HepG2 (cell line): ENCODE measurements around the gene HEPHL1. TPM values are rescaled to one million over a fixed set of nuclear protein-coding genes. Genes with fewer than 3 reads are reported as not detected.

Experiments used
- CREB1 ChIP-seq, 2 experiments: fragments of 450-650 bp in 1 of 2; IDR thresholded peaks; 2 replicates each; pipeline ENCODE4 v1.6.1; 2016 to 2017; ENCODE audit warnings: control low read depth in 1 of 2, mild to moderate bottlenecking in 1 of 2, missing compliant biosample characterization in 1 of 2, missing genetic modification characterization in 1 of 2
- EHMT2 ChIP-seq: fragments of 200-600 bp; sonication (generic); IDR thresholded peaks from 2 replicates; pipeline ENCODE4 v1.7.0; 2017; ENCODE audit warnings: antibody characterized with exemption, low read depth, low read length, borderline replicate concordance
- FOSL1 ChIP-seq: sonication (generic); formaldehyde crosslinking; IDR thresholded peaks from 2 replicates; pipeline ENCODE4 v1.9.0; 2021; ENCODE audit warnings: missing genetic modification reagents, borderline replicate concordance
- FOSL2 ChIP-seq: sonication (generic); formaldehyde crosslinking; IDR thresholded peaks from 2 replicates; pipeline ENCODE4 v1.4.0; 2020; ENCODE audit warnings: missing genetic modification reagents
- HCFC1 ChIP-seq: fragments of 150-350 bp; IDR thresholded peaks from 2 replicates; pipeline ENCODE4 v1.6.1; 2014; ENCODE audit warnings: low read depth, low read length
- JUND ChIP-seq: sonication (generic); formaldehyde crosslinking; IDR thresholded peaks from 2 replicates; pipeline ENCODE4 v1.8.0; 2022; ENCODE audit warnings: mild to moderate bottlenecking, missing genetic modification reagents
- MXI1 ChIP-seq: IDR thresholded peaks from 3 replicates; pipeline ENCODE4 v1.6.1; 2012; ENCODE audit warnings: low read depth, low read length, inconsistent platforms, borderline replicate concordance
- PCBP1 ChIP-seq: fragments of 200-400 bp; formaldehyde crosslinking; IDR thresholded peaks from 2 replicates; pipeline ENCODE4 v1.6.1; 2017; ENCODE audit warnings: mild to moderate bottlenecking, low read depth, low read length, borderline replicate concordance
- SALL1 ChIP-seq: sonication (generic); formaldehyde crosslinking; IDR thresholded peaks from 2 replicates; pipeline ENCODE4 v1.8.0; 2022; ENCODE audit warnings: mild to moderate bottlenecking, missing genetic modification reagents
- SAP130 ChIP-seq: IDR thresholded peaks from 2 replicates; pipeline ENCODE4 v1.6.1; 2016; ENCODE audit warnings: low read depth
- polyA plus RNA-seq, 8 experiments: library from polyadenylated mRNA; depleted of rRNA in 3 of 8; stranded (reverse) in 7 of 8; unstranded in 1 of 8; fragments of >200 nt; fragmentation: Illumina TruSeq in 4 of 8; extraction: Trizol in 4 of 8; gene quantifications; 2 replicates each; pipeline versions ENCODE4 v1.2.1 to v1.2.3, GENCODE V29; 2011 to 2016; ENCODE audit warnings: low read depth in 4 of 8, missing spikeins in 1 of 8, mixed read lengths in 1 of 8; ENCODE audit not compliant: insufficient read depth in 1 of 8
- total RNA-seq, 5 experiments: library from RNA; depleted of rRNA; stranded (reverse); fragments of >200 nt; fragmentation: Illumina TruSeq; extraction: Trizol; gene quantifications; 2 replicates each; pipeline ENCODE4 v1.2.3, GENCODE V29; 2016; ENCODE audit warnings: low read depth in 1 of 5
- TF ChIP-seq, protein P1 (sequence below): sonication (generic); formaldehyde crosslinking; conservative IDR thresholded peaks from 2 replicates; pipeline ENCODE4 v1.4.0; 2020; ENCODE audit warnings: missing genetic modification reagents
- TF ChIP-seq, protein P2 (sequence below): sonication (generic); formaldehyde crosslinking; IDR thresholded peaks from 2 replicates; pipeline ENCODE4 v1.5.1; 2020; ENCODE audit warnings: mild to moderate bottlenecking, missing genetic modification reagents, moderate library complexity
- TF ChIP-seq, protein P3 (sequence below): sonication (generic); formaldehyde crosslinking; IDR thresholded peaks from 2 replicates; pipeline ENCODE4 v1.4.0; 2020; ENCODE audit warnings: mild to moderate bottlenecking, low read depth, missing genetic modification reagents
- TF ChIP-seq, protein P4 (sequence below): sonication (generic); formaldehyde crosslinking; IDR thresholded peaks from 2 replicates; pipeline ENCODE4 v1.4.0; 2020; ENCODE audit warnings: missing genetic modification reagents

Gene HEPHL1
- total and polyA plus RNA-seq, 2 of the 13 experiments (the other 11 are each of a cell fraction or from before 2014, with no cell fraction given), result 0.04 to 0.05 TPM

DNA sequence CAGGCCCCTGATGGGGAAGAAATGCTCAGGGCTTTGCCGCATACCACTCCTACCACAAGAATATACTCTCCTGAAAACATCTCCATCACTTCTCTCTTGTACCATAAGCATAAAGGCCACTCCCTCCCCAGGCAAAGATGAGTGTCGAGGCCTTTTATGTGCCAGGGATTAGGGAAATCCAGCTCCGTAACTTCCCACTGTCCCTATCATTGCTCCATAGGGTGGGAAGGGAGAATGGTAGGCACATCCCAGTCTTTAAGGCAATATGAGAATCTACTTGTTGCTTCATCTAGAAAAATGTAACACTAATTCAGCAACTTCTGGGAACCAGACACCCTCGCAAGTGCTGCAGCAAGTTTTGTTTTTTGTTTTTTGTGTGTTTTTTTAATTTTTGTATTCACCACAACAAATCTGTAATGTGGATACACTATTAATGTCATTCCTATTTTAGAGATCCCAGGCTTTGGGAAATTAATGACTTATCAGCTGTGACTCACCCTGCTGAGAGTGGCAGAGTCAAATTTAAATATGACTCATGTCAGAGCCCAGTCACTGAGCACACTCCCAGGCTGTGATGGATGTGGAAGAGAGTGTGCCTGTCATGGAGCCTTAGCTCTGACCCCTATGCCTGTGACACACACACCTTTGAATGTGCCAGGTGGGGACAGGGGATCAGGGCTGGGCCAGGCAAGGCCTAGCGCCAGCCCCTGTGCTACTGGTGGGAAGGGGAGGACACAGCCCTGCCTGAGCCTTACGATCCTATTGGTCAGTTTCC lies 130.9 kb downstream of the HEPHL1 start (continued):
- TF ChIP-seq, protein P1, sequence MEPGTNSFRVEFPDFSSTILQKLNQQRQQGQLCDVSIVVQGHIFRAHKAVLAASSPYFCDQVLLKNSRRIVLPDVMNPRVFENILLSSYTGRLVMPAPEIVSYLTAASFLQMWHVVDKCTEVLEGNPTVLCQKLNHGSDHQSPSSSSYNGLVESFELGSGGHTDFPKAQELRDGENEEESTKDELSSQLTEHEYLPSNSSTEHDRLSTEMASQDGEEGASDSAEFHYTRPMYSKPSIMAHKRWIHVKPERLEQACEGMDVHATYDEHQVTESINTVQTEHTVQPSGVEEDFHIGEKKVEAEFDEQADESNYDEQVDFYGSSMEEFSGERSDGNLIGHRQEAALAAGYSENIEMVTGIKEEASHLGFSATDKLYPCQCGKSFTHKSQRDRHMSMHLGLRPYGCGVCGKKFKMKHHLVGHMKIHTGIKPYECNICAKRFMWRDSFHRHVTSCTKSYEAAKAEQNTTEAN (CRISPR knock-in tag), result 0 out of 2 replicates have a peak, but pooled peaks have one; percentile 58
- TF ChIP-seq JUND (CRISPR knock-in tag) (peak; percentile 63; the same call in 1 of the 2 replicates), PCBP1 (no peak), CREB1 (IDR thresholded peaks at IDR 0.05) (peak; percentile 72), CREB1 (CRISPR knock-in tag; IDR thresholded peaks at IDR 0.05) (no peak), FOSL1 (peak; percentile 45; the same call in 1 of the 2 replicates), MXI1 (peak; percentile 42; the same call in 1 of the 3 replicates), FOSL2 (CRISPR knock-in tag) (peak; percentile 97), SAP130 (CRISPR knock-in tag) (peak; percentile 60), SALL1 (CRISPR knock-in tag) (peak; percentile 37; the same call in 1 of the 2 replicates), HCFC1 (no peak), EHMT2 (no peak)
- TF ChIP-seq, protein P2, sequence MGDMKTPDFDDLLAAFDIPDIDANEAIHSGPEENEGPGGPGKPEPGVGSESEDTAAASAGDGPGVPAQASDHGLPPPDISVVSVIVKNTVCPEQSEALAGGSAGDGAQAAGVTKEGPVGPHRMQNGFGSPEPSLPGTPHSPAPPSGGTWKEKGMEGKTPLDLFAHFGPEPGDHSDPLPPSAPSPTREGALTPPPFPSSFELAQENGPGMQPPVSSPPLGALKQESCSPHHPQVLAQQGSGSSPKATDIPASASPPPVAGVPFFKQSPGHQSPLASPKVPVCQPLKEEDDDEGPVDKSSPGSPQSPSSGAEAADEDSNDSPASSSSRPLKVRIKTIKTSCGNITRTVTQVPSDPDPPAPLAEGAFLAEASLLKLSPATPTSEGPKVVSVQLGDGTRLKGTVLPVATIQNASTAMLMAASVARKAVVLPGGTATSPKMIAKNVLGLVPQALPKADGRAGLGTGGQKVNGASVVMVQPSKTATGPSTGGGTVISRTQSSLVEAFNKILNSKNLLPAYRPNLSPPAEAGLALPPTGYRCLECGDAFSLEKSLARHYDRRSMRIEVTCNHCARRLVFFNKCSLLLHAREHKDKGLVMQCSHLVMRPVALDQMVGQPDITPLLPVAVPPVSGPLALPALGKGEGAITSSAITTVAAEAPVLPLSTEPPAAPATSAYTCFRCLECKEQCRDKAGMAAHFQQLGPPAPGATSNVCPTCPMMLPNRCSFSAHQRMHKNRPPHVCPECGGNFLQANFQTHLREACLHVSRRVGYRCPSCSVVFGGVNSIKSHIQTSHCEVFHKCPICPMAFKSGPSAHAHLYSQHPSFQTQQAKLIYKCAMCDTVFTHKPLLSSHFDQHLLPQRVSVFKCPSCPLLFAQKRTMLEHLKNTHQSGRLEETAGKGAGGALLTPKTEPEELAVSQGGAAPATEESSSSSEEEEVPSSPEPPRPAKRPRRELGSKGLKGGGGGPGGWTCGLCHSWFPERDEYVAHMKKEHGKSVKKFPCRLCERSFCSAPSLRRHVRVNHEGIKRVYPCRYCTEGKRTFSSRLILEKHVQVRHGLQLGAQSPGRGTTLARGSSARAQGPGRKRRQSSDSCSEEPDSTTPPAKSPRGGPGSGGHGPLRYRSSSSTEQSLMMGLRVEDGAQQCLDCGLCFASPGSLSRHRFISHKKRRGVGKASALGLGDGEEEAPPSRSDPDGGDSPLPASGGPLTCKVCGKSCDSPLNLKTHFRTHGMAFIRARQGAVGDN (CRISPR knock-in tag), result peak; percentile 53
- TF ChIP-seq, protein P3, sequence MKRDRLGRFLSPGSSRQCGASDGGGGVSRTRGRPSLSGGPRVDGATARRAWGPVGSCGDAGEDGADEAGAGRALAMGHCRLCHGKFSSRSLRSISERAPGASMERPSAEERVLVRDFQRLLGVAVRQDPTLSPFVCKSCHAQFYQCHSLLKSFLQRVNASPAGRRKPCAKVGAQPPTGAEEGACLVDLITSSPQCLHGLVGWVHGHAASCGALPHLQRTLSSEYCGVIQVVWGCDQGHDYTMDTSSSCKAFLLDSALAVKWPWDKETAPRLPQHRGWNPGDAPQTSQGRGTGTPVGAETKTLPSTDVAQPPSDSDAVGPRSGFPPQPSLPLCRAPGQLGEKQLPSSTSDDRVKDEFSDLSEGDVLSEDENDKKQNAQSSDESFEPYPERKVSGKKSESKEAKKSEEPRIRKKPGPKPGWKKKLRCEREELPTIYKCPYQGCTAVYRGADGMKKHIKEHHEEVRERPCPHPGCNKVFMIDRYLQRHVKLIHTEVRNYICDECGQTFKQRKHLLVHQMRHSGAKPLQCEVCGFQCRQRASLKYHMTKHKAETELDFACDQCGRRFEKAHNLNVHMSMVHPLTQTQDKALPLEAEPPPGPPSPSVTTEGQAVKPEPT (CRISPR knock-in tag), result no peak
- TF ChIP-seq, protein P4, sequence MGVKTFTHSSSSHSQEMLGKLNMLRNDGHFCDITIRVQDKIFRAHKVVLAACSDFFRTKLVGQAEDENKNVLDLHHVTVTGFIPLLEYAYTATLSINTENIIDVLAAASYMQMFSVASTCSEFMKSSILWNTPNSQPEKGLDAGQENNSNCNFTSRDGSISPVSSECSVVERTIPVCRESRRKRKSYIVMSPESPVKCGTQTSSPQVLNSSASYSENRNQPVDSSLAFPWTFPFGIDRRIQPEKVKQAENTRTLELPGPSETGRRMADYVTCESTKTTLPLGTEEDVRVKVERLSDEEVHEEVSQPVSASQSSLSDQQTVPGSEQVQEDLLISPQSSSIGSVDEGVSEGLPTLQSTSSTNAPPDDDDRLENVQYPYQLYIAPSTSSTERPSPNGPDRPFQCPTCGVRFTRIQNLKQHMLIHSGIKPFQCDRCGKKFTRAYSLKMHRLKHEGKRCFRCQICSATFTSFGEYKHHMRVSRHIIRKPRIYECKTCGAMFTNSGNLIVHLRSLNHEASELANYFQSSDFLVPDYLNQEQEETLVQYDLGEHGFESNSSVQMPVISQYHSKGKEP (CRISPR knock-in tag), result no peak
